ENCODE data around the gene HCST. TPM values are rescaled to one million over a fixed set of nuclear protein-coding genes. Genes with fewer than 3 reads are reported as not detected.
"Not testable (repeated sequence)": the region's sequence is repeated elsewhere in the genome, so short reads cannot be mapped to it uniquely, and the experiment has no call there.

HCST gene
- total RNA-seq, 1 donor from 2014 or later: 7.1 TPM

- intact Hi-C loops (cut with micrococcal nuclease): no loop called here
- DNase-seq: no peak
- no peak for ATAC-seq
Observed at GRCh38 chr19:35901055-35901644, 1.2 kb upstream of the HCST start.

GRCh38 chr19:35902870-35903475 lies 644 bp downstream of the HCST start:
- intact Hi-C loops (cut with micrococcal nuclease): no loop called here
- no peak for DNase-seq
- ATAC-seq: no peak

GRCh38 chr19:35903550-35904179 lies 1.3 kb downstream of the HCST start:
- peak; percentile 80 for DNase-seq
- ATAC-seq: peak; percentile 18
- intact Hi-C loops (cut with micrococcal nuclease): no loop called here

- intact Hi-C loops (cut with micrococcal nuclease): no loop called here
- ATAC-seq: no peak
Observed at GRCh38 chr19:35904311-35905068, 2.2 kb downstream of the HCST start.

GRCh38 chr19:35905178-35905727 lies 2.9 kb downstream of the HCST start:
- intact Hi-C loops (cut with micrococcal nuclease): no loop called here
- no peak for ATAC-seq
- no peak for DNase-seq

More at GRCh38 chr19:35904311-35905068, 2.2 kb downstream of the HCST start:
- DNase-seq: no peak

- intact Hi-C loops (cut with micrococcal nuclease): no loop called here
- ATAC-seq (no peak), DNase-seq (no peak)
Observed at GRCh38 chr19:35907377-35907745, 5.0 kb downstream of the HCST start.

- intact Hi-C loops (cut with micrococcal nuclease): no loop called here
- peak; percentile 54 for DNase-seq
- ATAC-seq: peak; percentile 59
Observed at GRCh38 chr19:35908010-35908441, 5.7 kb downstream of the HCST start, which contains the start of gene TYROBP. TSS of gene TYROBP (minus strand) at chr19:35908295. CDS start at chr19:35908228, 67 bp downstream.

- ATAC-seq: peak; percentile 85
- intact Hi-C loops (cut with micrococcal nuclease): no loop called here
- DNase-seq: peak; percentile 80
Observed at GRCh38 chr19:35908973-35909683, 6.8 kb downstream of the HCST start.

GRCh38 chr19:35909684-35910035 lies 7.3 kb downstream of the HCST start:
- no peak for DNase-seq
- no peak for ATAC-seq
- intact Hi-C loops (cut with micrococcal nuclease): no loop called here

- DNase-seq; ATAC-seq; intact Hi-C loops (cut with micrococcal nuclease): not testable (repeated sequence)
Observed at GRCh38 chr19:35910355-35910754, 8.0 kb downstream of the HCST start.

- intact Hi-C loops (cut with micrococcal nuclease): no loop called here
- DNase-seq (no peak), ATAC-seq (no peak)
Observed at GRCh38 chr19:35911173-35911572, 8.8 kb downstream of the HCST start.

- DNase-seq: no peak
- intact Hi-C loops (cut with micrococcal nuclease): no loop called here
- ATAC-seq: no peak
Observed at GRCh38 chr19:35911790-35912189, 9.5 kb downstream of the HCST start.

- ATAC-seq (no peak), DNase-seq (no peak)
- intact Hi-C loops (cut with micrococcal nuclease): no loop called here
Observed at GRCh38 chr19:35913589-35913988, 11.3 kb downstream of the HCST start.

GRCh38 chr19:35915443-35915842 lies 13.1 kb downstream of the HCST start:
- DNase-seq: no peak
- ATAC-seq: no peak
- intact Hi-C loops (cut with micrococcal nuclease): no loop called here

- intact Hi-C loops (cut with micrococcal nuclease): no loop called here
- no peak for ATAC-seq
- no peak for DNase-seq
Observed at GRCh38 chr19:35919306-35919705, 17.0 kb downstream of the HCST start.

- intact Hi-C loops (cut with micrococcal nuclease): no loop called here
- no peak for DNase-seq
- no peak for ATAC-seq
Observed at GRCh38 chr19:35921012-35921411, 18.7 kb downstream of the HCST start.

- intact Hi-C loops (cut with micrococcal nuclease): no loop called here
- no peak for ATAC-seq
- DNase-seq: no peak
Observed at GRCh38 chr19:35925501-35925900, 23.2 kb downstream of the HCST start.

GRCh38 chr19:35928507-35928906 lies 26.2 kb downstream of the HCST start:
- DNase-seq (no peak), ATAC-seq (no peak)
- intact Hi-C loops (cut with micrococcal nuclease): no loop called here

GRCh38 chr19:35929876-35930275 lies 27.5 kb downstream of the HCST start:
- intact Hi-C loops (cut with micrococcal nuclease): no loop called here
- ATAC-seq (no peak), DNase-seq (no peak)

All from left ventricle myocardium superior (tissue), 1 donor.